Posterior cingulate gyrus (tissue), 11 donors: ENCODE measurements around the gene CREB5.
"Not testable (repeated sequence)": the region's sequence is repeated elsewhere in the genome, so short reads cannot be mapped to it uniquely, and the experiment has no call there.

Source experiments
- DNase-seq, 10 donors: peaks; one replicate each; pipeline versions ENCODE4 v3.0.0 to v3.0.0-alpha.2; 2020 to 2021; ENCODE audit warnings: mixed read lengths in 3 of 10
- intact Hi-C: fragments of 100-400 bp; cut with DNase I; formaldehyde crosslinking; loops from one replicate; pipeline ENCODE4 v1.15.1; 2023

The CREB5 gene

DNA sequence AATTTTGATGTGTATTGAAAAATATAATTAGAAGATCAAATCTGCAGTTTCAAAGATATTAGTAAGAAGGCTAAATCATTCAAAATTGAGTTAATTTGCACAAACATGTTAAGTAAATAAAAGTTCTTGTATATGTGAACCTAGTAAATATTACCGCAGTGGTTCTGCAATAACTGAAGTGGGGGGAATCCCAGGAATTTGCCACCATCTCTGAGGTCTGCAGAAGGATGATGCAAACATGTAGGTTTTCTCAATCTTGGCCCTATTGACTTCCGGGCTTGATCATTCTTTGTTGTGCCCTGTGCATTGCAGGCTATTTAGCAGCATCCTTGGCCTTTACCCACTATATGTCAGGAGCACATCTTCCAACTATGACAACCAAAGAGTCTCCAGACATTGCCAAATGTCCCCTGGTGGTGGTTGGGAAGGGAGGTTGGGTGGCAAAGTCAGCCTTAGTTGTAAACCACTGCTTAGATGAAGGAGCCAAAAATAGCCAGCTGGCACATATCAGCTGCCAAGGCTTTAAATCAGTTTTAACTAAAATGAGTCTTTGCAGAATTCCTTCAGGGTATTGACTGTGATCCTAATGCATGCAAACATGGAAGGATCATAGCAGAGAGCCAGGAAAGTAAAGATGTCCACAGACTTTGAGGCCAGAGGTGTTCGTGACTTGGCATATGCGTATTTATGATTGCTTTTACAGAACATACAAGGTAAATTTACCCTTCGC, 399.5 kb downstream of the CREB5 start:
- intact Hi-C loops: loop anchor here (5.0 kb wide), 1 partner anchor 40 kb away; no protein-coding TSS in a partner anchor
- no peak for DNase-seq

DNA sequence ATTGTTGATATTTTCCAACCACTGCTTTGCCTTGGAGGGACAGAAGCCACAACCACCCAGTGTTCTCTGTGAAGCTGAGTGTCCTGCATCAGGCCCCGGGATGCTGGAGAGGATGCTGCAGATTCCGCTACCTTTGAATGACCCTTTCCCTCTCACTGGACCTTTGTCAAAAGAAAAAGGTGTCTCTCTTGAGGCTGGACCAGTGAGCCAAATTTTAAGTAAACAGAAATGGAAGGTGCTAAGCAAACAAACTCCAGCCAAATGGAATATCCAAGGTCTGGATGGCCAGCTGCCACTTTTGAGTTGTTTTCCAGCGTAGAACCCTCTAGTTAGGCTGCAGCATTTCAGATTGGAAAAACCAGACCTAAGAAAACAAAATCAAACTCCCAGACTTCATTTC, 400.3 kb downstream of the CREB5 start:
- intact Hi-C loops: loop anchor here (5.0 kb wide), 1 partner anchor 40 kb away; no protein-coding TSS in a partner anchor

DNA sequence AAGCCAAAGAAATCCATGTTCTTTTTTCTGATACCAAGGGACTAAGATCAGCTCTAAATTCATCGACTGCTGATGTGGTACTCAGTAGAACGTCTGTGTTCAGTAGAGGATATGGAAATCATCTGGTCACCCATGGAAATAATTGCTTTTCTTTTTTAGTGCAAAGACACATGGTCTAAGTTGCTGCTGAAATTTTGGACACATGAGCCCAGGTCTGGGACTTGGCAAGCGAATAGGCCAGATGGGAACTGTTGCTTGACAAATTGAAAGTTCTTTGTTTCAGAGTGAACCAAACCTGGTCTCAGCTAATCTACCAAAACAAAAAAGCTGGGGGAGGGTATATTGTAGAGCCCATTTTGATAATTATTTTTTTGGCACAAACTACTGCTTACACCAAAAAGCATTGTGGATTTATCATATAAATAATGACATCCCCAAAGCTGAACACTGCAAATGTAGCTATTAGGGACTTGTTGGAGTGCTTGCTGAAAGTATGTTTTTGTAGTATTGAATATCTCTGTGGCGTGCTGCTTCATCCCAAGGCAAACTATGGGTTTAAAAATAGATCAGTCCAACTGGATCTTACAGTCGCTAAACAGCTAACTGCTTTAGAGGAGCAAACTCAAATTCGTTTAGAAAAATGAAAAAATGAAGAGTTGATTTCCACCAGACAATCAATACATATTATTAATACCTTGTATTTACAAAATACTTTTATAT, 401.1 kb downstream of the CREB5 start:
- no peak for DNase-seq
- intact Hi-C loops: loop anchor here (5.0 kb wide), 1 partner anchor 39 kb away; no protein-coding TSS in a partner anchor

More for the DNA sequence above, 400.3 kb downstream of the CREB5 start:
- peak in 1 of 10 donors; percentile 24 for DNase-seq

DNA sequence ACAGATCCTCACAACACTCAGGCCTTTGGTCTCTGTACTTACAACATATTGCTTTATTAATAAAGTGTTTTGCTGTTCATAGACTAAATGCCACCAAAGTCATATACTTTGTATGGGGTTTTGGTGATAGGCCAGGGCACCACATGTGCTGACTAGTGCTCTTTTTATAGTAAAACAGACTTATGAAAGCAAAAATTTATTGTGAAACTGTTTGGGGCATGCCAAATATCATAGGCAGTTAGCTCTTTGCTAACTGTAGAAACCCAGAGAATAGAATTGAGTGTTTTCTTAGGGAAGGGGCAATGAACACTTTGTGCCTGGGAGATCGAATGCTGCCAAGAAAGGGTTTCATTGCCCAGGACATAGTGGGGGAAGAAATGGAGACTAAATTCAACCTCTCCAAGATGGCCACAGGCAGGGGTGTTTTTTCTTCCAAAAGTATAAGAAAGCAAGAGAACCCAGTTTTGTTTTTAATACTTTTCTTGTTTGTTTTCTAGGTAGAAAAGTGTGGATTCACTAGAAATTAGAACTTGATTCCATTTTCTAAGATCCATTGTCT, 403.1 kb downstream of the CREB5 start:
- no peak for DNase-seq
- intact Hi-C loops: no loop called here

DNA sequence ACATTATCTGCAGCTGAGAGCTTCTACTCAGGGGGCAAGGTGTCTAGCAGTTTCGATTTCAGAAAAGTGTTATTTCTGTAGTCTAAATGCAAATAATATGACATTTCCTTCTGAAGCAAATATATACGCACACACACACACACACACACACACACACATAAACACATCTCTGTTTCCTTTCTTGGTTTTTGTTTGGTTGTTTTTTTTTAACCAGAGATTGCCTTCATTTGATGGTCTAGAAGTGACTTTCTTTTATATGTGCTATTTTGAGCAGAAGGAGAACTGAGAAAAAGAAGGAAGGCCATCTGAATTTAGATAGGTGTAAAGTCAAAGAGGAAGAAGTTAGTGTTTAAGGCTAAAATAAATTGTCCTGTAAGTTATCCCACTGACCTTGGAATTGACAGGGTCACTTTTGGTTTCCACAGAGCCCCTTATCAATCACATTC, 403.6 kb downstream of the CREB5 start:
- intact Hi-C loops: no loop called here
- no peak for DNase-seq

DNA sequence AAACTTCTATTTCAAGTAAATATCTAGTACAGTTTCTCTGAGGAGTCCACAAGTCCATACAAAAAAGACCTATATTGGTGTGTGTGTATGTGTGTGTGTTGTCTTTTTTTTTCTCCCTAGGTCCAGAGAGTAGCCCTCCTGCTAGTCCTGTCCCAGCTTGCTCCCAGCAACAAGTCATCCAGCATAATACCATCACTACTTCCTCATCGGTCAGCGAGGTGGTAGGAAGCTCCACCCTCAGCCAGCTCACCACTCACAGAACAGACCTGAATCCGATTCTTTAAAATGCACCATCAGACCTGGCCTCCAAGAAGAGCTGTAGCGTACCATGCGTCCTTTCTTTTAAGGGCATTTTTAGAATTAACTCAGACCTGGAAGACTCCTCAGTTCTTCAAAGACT, 406.7 kb downstream of the CREB5 start:
- intact Hi-C loops: no loop called here
- DNase-seq: no peak

DNA sequence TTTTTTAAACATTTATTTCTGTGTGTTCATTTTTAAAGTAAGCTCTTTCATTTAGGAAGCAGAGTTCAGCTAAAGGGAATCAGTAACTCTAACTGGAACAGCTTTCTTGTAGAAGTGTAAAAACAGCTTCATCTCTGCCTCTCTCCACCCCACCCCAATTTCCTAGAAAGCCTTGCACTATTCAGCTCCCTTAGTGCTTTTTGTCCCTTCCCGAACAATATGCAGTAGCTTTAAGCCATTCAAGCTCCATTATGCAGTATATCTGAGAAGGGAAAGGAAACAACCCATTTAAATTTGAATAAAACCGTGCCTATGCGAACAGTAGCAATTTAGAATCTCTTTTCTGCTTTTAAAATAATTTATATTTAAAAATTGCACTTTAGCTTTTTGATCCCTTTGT, 411.3 kb downstream of the CREB5 start:
- intact Hi-C loops: no loop called here
- no peak for DNase-seq

DNA sequence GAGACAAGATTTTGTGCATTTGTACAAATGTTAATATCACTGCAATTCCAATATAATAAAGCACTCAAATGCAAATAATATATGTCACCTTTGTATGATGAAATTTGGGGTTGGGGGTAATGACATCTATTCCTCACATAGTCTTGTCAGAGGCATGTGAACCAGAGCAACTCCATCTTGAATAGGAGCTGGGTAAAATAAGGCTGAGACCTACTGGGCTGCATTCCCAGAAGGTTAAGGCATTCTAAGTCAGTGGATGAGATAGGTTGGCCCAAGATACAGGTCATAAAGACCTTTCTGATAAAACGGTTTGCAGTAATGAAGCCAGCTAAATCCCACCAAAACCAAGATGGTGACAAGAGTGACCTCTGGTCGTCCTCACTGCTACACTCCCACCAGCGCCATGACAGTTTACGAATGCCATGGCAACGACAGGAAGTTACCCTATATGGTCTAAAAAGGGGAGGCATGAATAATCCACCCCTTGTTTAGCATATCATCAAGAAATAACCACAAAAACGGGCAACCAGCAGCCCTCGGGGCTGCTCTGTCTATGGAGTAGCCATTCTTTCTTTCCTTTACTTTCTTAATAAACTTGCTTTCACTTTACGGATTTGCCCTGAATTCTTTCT, 413.6 kb downstream of the CREB5 start:
- intact Hi-C loops, DNase-seq: not testable (repeated sequence)

DNA sequence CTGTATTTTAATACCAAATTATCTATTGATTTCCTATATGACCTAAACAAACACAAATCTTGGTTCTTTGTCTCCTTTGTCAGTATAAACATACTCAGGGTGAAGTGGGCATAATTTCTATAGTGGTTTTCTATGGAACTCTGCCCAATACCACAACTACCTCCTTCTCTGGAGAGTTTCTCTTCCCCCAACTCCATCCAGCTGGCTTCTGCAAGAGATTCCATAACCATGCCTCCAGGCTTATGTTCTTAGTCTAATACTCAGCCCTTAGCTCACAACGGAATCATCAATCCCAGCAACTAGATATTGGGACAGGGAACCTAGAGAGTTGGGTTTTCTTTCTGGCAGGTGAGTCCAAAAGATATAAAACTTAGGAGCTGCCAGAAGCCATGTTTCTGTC, 418.5 kb downstream of the CREB5 start:
- DNase-seq: no peak
- intact Hi-C loops: no loop called here

DNA sequence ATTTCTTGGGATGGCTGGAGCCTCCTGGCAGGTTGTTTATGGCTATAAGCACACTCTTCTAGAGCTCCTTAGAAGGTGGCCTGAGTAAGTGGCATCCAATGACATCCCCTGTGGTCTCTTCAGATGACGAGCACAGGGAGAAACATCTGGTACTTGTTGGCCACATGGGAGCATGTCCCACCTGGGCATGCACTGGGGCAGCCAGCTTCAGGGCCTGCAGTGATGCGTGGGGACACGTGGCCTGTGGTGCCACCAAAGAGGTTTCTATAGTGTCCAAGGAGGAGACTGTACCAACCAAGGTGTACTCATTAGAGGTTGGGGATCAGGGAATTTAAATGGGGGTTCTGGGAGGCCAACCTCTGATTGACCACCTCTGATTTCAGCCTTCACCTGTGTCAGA, 420.4 kb downstream of the CREB5 start:
- intact Hi-C loops: no loop called here
- peak in 2 of 10 donors; percentile 58 to 65 for DNase-seq

DNA sequence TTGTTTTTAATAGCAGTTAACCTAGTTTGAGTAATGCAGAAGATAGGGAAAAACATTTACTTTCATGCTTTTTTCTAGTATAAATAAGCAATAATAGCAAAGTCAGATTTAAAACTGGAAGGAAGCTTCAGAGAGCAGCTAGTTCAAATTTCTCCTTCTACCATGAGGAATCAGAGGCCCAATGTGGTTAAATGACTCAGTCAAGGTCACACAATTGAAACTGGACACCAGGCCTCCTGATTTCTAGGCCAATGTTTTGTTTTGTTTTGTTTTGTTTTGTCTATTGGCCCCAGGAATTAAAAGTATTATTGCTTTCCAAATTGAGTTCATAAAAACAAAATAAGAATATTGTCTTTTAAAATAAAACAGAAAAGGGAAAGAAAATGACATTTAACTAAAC, 423.5 kb downstream of the CREB5 start:
- no peak for DNase-seq
- intact Hi-C loops: no loop called here

DNA sequence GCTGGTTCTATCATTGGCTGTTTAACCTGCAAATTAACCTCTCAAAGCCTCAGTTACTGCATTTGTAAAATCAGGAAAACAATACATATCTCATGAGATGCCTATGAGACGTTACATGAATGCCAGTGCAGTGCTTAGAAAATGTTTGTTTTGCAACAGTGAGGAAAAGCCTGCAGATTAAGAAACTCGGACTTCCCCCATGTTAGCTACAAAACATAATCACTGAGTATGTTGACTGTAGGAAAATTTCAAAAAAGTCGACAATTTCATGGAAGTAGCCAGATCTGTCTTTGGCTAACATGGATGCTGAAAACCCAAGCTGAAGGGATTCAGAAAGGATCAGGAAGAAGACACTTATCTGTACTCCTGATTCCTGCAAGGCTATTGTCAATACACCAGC, 424.4 kb downstream of the CREB5 start:
- no peak for DNase-seq
- intact Hi-C loops: no loop called here

DNA sequence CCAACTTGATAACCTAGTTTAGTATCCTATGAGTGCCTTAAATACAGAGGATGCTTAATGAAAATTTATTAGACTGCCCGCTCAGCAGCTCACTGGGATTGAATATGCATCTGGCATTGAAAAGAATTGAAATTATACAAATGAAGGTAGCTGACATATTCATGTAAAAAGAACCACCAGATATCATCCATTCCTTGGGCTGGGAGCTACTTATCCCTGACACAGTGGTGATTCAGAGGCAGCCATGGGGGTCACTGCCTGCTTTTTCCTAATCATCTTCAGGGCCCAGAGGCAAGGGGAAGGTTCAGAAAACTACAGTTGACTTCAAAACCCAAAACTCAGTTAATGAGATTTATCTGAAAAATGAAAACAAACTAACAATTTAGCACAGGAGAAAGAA, 424.9 kb downstream of the CREB5 start:
- DNase-seq: no peak
- intact Hi-C loops: no loop called here

DNA sequence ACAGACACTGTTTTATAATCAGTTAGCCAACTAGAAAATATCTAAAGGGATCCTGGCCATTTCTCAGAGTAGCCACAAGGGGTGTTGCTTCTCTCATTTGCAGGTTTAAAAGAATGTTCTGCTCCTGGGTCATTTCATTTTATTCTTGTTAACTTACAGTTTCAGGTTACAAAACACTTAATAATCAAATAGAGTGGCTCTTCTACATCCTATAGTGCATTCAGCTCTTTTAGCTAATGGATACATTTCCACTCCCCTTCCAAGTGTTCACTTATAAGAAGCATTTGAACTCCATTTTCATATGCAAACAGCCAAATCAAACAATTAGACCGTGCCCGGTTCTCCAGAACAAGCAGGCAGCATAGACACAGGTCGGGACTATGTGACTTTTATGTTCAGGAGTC, 428.3 kb downstream of the CREB5 start:
- DNase-seq: no peak
- intact Hi-C loops: no loop called here

DNA sequence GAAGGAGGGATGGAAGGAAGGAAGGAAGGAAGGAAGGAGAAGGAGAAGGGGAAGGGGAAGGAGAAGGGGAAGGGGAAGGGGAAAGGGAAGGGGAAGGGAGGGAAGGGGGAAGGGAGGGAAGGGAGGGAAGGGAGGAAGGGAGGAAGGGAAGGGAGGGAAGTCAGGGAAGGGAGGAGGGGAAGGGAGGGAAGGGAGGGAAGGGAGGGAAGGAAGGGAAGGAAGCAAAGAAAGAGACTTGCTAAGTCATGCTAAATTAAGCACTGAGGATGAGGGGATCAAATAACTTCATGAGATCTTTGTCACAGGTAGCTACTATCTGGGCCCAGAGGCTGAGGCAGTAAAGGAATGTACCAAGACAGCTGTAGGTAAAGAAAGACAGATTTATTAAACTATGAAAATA, 429.4 kb downstream of the CREB5 start:
- intact Hi-C loops: no loop called here
- DNase-seq: no peak

DNA sequence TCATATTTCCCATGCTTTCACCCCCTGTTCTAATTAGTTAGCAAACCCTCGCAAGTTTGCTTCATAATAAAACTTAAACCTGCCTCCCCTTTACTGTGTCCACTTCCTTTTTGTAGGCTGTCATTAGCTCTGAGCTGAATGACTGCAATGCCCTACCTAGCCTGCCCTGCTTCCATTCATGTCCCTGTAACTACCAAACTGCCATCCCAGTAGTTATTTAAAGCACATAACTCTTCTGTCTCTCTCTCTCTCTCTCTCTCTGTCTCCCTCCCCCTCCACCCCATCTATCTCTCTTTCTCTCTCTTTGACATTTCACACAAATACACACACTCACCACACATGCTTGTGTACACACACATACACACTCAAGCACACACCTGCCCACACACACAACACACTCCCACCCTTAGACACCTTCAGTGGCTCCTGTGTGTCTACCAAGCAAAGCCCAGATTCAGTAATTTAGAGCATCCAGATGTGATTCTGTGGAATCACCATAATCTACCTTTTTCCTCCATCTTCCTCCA, 430.5 kb downstream of the CREB5 start:
- no peak for DNase-seq
- intact Hi-C loops: no loop called here

DNA sequence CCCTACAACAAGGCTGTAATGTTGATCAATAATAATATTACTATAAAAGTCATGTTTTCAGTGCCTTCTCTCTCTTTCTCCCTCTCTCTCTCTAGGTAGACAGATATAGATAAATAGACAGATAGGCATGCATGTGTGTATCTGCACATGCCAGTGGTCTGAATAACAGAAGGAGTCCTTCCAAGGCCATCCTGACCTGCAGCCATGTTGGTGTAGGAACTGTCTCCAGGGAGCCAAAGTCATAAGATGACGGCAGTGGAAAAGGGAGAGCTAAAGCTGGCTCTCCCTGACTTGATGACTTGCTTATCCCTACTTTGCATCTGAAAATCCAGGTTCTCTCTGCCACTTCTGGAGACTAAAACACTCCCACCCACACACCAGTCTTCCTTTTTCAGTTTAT, 432.8 kb downstream of the CREB5 start:
- intact Hi-C loops: no loop called here

DNA sequence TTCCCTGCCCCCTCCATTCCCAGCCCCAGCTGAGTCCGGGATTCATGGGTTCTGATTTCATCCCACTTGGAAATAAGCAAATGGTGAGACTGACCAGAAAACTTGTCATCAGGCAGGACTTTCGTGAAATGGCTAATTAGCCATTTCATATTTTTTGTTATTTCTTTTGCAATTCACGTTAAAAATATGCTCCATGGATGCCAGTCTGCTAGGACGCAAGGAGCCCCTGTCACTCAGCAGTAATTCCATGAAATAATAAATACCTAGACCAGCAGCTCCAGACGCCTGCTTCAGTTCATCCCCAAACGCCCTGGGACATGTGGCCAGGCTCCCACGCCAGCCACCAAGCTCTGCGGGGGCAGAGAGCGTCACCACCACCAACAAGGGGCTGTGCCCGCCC, 434.9 kb downstream of the CREB5 start:
- intact Hi-C loops: no loop called here
- DNase-seq: no peak

More for the DNA sequence above, 432.8 kb downstream of the CREB5 start:
- no peak for DNase-seq

DNA sequence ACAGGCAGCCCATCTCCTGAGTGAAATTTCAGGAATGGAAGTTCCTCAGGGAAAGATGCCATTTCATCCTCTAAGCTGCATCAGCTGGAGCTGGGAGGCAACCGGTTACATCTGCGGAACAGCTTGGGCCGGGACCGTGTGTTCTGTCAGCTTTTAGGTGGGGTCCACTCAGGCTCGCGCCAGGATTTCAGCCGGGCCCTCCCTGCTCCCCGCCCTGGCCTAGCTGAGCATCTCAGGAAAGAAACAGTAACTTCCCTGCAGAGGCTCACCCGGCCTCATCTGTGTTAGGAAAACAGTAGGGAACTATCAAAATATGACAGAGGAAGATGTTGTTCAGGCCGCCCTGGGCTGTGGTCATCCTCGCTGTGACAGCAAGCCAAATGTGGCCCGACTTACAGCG, 435.4 kb downstream of the CREB5 start:
- DNase-seq: no peak
- intact Hi-C loops: no loop called here

DNA sequence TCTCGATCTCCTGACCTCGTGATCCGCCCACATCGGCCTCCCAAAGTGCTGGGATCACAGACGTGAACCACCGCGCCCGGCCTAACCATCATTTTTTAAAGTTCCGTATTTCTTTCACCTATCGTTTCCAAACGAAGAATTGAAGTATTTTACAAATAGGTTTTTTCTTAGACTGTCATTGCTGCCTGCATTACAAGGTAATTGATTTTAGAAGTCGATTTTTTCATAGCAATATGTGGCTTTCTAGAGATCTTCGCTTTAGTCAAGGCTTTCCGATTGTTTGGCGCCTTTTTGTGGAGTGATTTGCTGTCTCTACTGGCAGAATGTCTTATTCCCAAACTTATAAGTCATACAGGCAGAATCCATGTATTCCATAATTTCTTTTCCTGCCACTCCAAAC, 436.6 kb downstream of the CREB5 start:
- intact Hi-C loops: no loop called here
- DNase-seq: no peak

DNA sequence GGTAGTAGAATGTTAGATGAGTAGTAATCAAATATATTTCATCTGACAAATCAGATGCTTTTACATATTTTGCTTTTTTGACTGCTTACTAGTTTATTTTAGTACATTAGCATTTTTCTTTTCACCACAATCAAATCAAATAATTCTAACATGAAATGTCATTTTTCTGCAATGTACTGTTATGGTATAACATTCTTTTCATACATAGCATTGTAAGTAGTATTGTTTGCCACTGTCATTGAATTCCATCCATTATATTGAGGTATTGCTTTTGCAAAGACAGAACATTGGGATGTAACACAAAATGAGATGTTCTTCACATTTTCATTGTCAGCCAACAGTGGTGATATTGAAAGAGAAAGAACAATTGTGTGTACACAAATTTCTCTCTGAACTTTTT, 438.4 kb downstream of the CREB5 start:
- no peak for DNase-seq
- intact Hi-C loops: loop anchor here (5.0 kb wide), 4 partner anchors 38 to 233 kb away; no protein-coding TSS in a partner anchor
